CD4-positive, CD25-positive, alpha-beta regulatory T cell (primary cell): ENCODE measurements around the gene OR10G3. TPM values are rescaled to one million over a fixed set of nuclear protein-coding genes. Genes with fewer than 3 reads are reported as not detected.

Experiments
- ATAC-seq, 2 donors: fragments of 150-1000 bp; cut with Tn5 transposase; one replicate each; pipeline ENCODE4 v1.10.0; 2021; ENCODE audit warnings: low read depth in 2 of 2, moderate number of reproducible peaks in 2 of 2, moderate library complexity in 1 of 2
- DNase-seq, 3 donors: peaks; one replicate each; pipeline versions ENCODE4 v3.0.0 to v3.0.0-alpha.2; 2012 to 2022; ENCODE audit warnings: mixed read lengths in 1 of 3
- H3K27ac ChIP-seq: one replicate; pipeline ENCODE4 v1.7.0; 2013; ENCODE audit warnings: mild to moderate bottlenecking, low read length; ENCODE audit not compliant: insufficient read depth, poor library complexity, severe bottlenecking
- H3K27me3 ChIP-seq: one replicate; pipeline ENCODE4 v1.7.0; 2013; ENCODE audit warnings: low read length; ENCODE audit not compliant: control insufficient read depth, insufficient read depth
- H3K36me3 ChIP-seq: one replicate; pipeline ENCODE4 v1.7.0; 2013; ENCODE audit warnings: mild to moderate bottlenecking, low read length, moderate library complexity; ENCODE audit not compliant: control insufficient read depth, insufficient read depth
- H3K4me1 ChIP-seq: 2 replicates; pipeline ENCODE4 v1.7.0; 2013; ENCODE audit warnings: mild to moderate bottlenecking, low read length; ENCODE audit not compliant: insufficient read depth, control insufficient read depth, poor library complexity, severe bottlenecking
- H3K4me3 ChIP-seq: one replicate; pipeline ENCODE4 v1.7.0; 2013; ENCODE audit warnings: low read depth, mild to moderate bottlenecking, low read length, moderate library complexity
- H3K9me3 ChIP-seq, 2 experiments: 1 replicate in 1 of 2; 2 replicates in 1 of 2; pipeline ENCODE4 v1.7.0; 2013; ENCODE audit warnings: low read length in 2 of 2, mild to moderate bottlenecking in 1 of 2, moderate library complexity in 1 of 2; ENCODE audit not compliant: control insufficient read depth in 2 of 2
- H3K27ac Mint-ChIP-seq, 3 donors: one replicate each; pipeline ENCODE4 v1.8.0; 2020 to 2022; ENCODE audit warnings: mild to moderate bottlenecking in 3 of 3, mixed read lengths in 3 of 3, moderate library complexity in 2 of 3
- H3K27me3 Mint-ChIP-seq: one replicate; pipeline ENCODE4 v1.8.0; 2022; ENCODE audit warnings: mild to moderate bottlenecking, mixed read lengths
- H3K36me3 Mint-ChIP-seq: one replicate; pipeline ENCODE4 v1.8.0; 2020; ENCODE audit warnings: mixed read lengths
- H3K4me1 Mint-ChIP-seq, 4 donors: one replicate each; pipeline ENCODE4 v1.8.0; 2020 to 2022; ENCODE audit warnings: mixed read lengths in 4 of 4, mild to moderate bottlenecking in 1 of 4
- H3K4me3 Mint-ChIP-seq, 4 donors: one replicate each; pipeline ENCODE4 v1.8.0; 2020 to 2022; ENCODE audit warnings: mild to moderate bottlenecking in 4 of 4, mixed read lengths in 4 of 4, moderate library complexity in 3 of 4
- H3K9me3 Mint-ChIP-seq, 7 donors: one replicate each; pipeline ENCODE4 v1.8.0; 2020 to 2022; ENCODE audit warnings: mixed read lengths in 7 of 7, mild to moderate bottlenecking in 3 of 7, moderate library complexity in 2 of 7
- polyA plus RNA-seq, 4 donors: library from polyadenylated mRNA; unstranded; fragments of 300-500 nt; fragmentation: Illumina TruSeq; gene quantifications; one replicate each; pipeline ENCODE4 v1.2.3, GENCODE V29; 2021
- total RNA-seq: library from RNA; stranded (reverse); gene quantifications from one replicate; pipeline ENCODE4 v1.2.3, GENCODE V29; 2022

OR10G3 gene
- total and polyA plus RNA-seq, 5 donors from 2014 or later: not detected

- Mint-ChIP-seq H3K9me3 (no peaks in the 10 kb centered on the region), H3K27ac (no peak overlapping the region), H3K4me3 (no peak overlapping the region), H3K27me3 (peaks cover 31% of the 10 kb centered on the region), H3K4me1 (no peaks in the 10 kb centered on the region), H3K36me3 (no peaks in the 10 kb centered on the region)
- Histone ChIP-seq H3K4me1 (no peaks in the 10 kb centered on the region), H3K36me3 (no peaks in the 10 kb centered on the region), H3K9me3 (no peaks in the 10 kb centered on the region), H3K4me3 (no peak overlapping the region), H3K27ac (no peak overlapping the region), H3K27me3 (peaks cover 2% of the 10 kb centered on the region)
- no peak for DNase-seq
- no peak for ATAC-seq
These were observed 35.9 kb downstream of the OR10G3 start for GRCh38 chr14:21543963-21544362.

GRCh38 chr14:21543521-21543960, 36.3 kb downstream of the OR10G3 start:
- Histone ChIP-seq H3K4me3 (no peak overlapping the region), H3K9me3 (no peaks in the 10 kb centered on the region), H3K27me3 (peaks cover 5% of the 10 kb centered on the region), H3K27ac (no peak overlapping the region), H3K4me1 (no peaks in the 10 kb centered on the region), H3K36me3 (no peaks in the 10 kb centered on the region)
- H3K27ac Mint-ChIP-seq: peak overlapping the region in 1 of 3 donors; percentile 40
- H3K27me3 Mint-ChIP-seq: peaks cover 35% of the 10 kb centered on the region
- H3K36me3 Mint-ChIP-seq: no peaks in the 10 kb centered on the region
- H3K4me3 Mint-ChIP-seq: no peak overlapping the region
- no peaks in the 10 kb centered on the region for H3K4me1 Mint-ChIP-seq
- DNase-seq: no peak
- no peak for ATAC-seq
- H3K9me3 Mint-ChIP-seq: no peaks in the 10 kb centered on the region

GRCh38 chr14:21541413-21542074, 38.3 kb downstream of the OR10G3 start:
- H3K4me1 ChIP-seq: no peaks in the 10 kb centered on the region
- H3K4me3 Mint-ChIP-seq: no peak overlapping the region
- ATAC-seq: no peak
- H3K9me3 ChIP-seq: no peaks in the 10 kb centered on the region
- H3K27me3 ChIP-seq: peaks cover 18% of the 10 kb centered on the region
- no peaks in the 10 kb centered on the region for H3K36me3 ChIP-seq
- H3K27me3 Mint-ChIP-seq: peaks cover 51% of the 10 kb centered on the region
- no peak overlapping the region for H3K27ac ChIP-seq
- DNase-seq: no peak
- peaks cover 0 to 7% (median 3%) of the 10 kb centered on the region in 4 donors for H3K4me1 Mint-ChIP-seq
- no peaks in the 10 kb centered on the region for H3K36me3 Mint-ChIP-seq
- H3K4me3 ChIP-seq: no peak overlapping the region
- peaks cover 0 to 2% (median 0%) of the 10 kb centered on the region in 7 donors for H3K9me3 Mint-ChIP-seq
- H3K27ac Mint-ChIP-seq: no peak overlapping the region

- ATAC-seq (no peak), DNase-seq (no peak)
- H3K9me3 ChIP-seq: no peaks in the 10 kb centered on the region
- H3K27ac Mint-ChIP-seq: no peak overlapping the region
- no peaks in the 10 kb centered on the region for H3K36me3 Mint-ChIP-seq
- peaks cover 33% of the 10 kb centered on the region for H3K27me3 ChIP-seq
- peaks cover 0 to 10% (median 3%) of the 10 kb centered on the region in 4 donors for H3K4me1 Mint-ChIP-seq
- no peaks in the 10 kb centered on the region for H3K36me3 ChIP-seq
- no peaks in the 10 kb centered on the region for H3K4me1 ChIP-seq
- peaks cover 71% of the 10 kb centered on the region for H3K27me3 Mint-ChIP-seq
- H3K9me3 Mint-ChIP-seq: peaks cover 0 to 6% (median 0%) of the 10 kb centered on the region in 7 donors
- no peak overlapping the region for H3K4me3 Mint-ChIP-seq
- no peak overlapping the region for H3K27ac ChIP-seq
- H3K4me3 ChIP-seq: no peak overlapping the region
These were observed 40.5 kb downstream of the OR10G3 start for GRCh38 chr14:21539189-21539940.

GRCh38 chr14:21537090-21537424, 42.8 kb downstream of the OR10G3 start:
- Mint-ChIP-seq H3K27ac (peak overlapping the region in 1 of 3 donors; percentile 29), H3K27me3 (peaks cover 61% of the 10 kb centered on the region), H3K4me1 (peaks cover 0 to 10% (median 3%) of the 10 kb centered on the region in 4 donors), H3K4me3 (peak overlapping the region in 2 of 4 donors; percentile 2 to 36), H3K9me3 (peaks cover 0 to 6% (median 0%) of the 10 kb centered on the region in 7 donors), H3K36me3 (no peaks in the 10 kb centered on the region)
- no peaks in the 10 kb centered on the region for H3K36me3 ChIP-seq
- no peak overlapping the region for H3K4me3 ChIP-seq
- no peak overlapping the region for H3K27ac ChIP-seq
- no peak for ATAC-seq
- H3K9me3 ChIP-seq: no peaks in the 10 kb centered on the region
- peaks cover 48% of the 10 kb centered on the region for H3K27me3 ChIP-seq
- H3K4me1 ChIP-seq: no peaks in the 10 kb centered on the region
- DNase-seq: no peak

- Mint-ChIP-seq H3K36me3 (no peaks in the 10 kb centered on the region), H3K27ac (peak overlapping the region in 1 of 3 donors; percentile 63), H3K4me3 (peak overlapping the region in 2 of 4 donors; percentile 2 to 57), H3K27me3 (peaks cover 61% of the 10 kb centered on the region), H3K9me3 (peaks cover 0 to 6% (median 0%) of the 10 kb centered on the region in 7 donors), H3K4me1 (peaks cover 0 to 10% (median 3%) of the 10 kb centered on the region in 4 donors)
- no peak for ATAC-seq
- no peak for DNase-seq
- no peaks in the 10 kb centered on the region for H3K9me3 ChIP-seq
- no peaks in the 10 kb centered on the region for H3K36me3 ChIP-seq
- H3K4me3 ChIP-seq: no peak overlapping the region
- H3K27ac ChIP-seq: no peak overlapping the region
- peaks cover 48% of the 10 kb centered on the region for H3K27me3 ChIP-seq
- no peaks in the 10 kb centered on the region for H3K4me1 ChIP-seq
These were observed 43.3 kb downstream of the OR10G3 start for GRCh38 chr14:21536418-21537089.

- no peaks in the 10 kb centered on the region for H3K36me3 ChIP-seq
- no peaks in the 10 kb centered on the region for H3K9me3 ChIP-seq
- Mint-ChIP-seq H3K9me3 (peaks cover 0 to 6% (median 0%) of the 10 kb centered on the region in 7 donors), H3K27ac (peak overlapping the region in 1 of 3 donors; percentile 63), H3K4me3 (peak overlapping the region in 1 of 4 donors; percentile 57), H3K4me1 (peaks cover 0 to 10% (median 4%) of the 10 kb centered on the region in 4 donors), H3K27me3 (peaks cover 57% of the 10 kb centered on the region), H3K36me3 (no peaks in the 10 kb centered on the region)
- DNase-seq (no peak), ATAC-seq (no peak)
- no peak overlapping the region for H3K4me3 ChIP-seq
- H3K4me1 ChIP-seq: no peaks in the 10 kb centered on the region
- H3K27ac ChIP-seq: no peak overlapping the region
- peaks cover 48% of the 10 kb centered on the region for H3K27me3 ChIP-seq
These were observed 44.1 kb downstream of the OR10G3 start for GRCh38 chr14:21535545-21536417.
